Endothelial cell (in vitro differentiated cells): ENCODE measurements around the gene FCRL5. TPM values are rescaled to one million over a fixed set of nuclear protein-coding genes. Genes with fewer than 3 reads are reported as not detected.
"Not testable (repeated sequence)": the region's sequence is repeated elsewhere in the genome, so short reads cannot be mapped to it uniquely, and the experiment has no call there.

Source experiments
- DNase-seq: peaks from one replicate; pipeline ENCODE4 v3.0.0; 2021; ENCODE audit warnings: low spot score
- H3K27ac Mint-ChIP-seq: one replicate; pipeline ENCODE4 v1.8.0; 2021; ENCODE audit warnings: mixed read lengths, inconsistent platforms; ENCODE audit not compliant: unreplicated experiment
- H3K27me3 Mint-ChIP-seq: one replicate; pipeline ENCODE4 v1.8.0; 2021; ENCODE audit warnings: mild to moderate bottlenecking, moderate library complexity, mixed read lengths, inconsistent platforms; ENCODE audit not compliant: unreplicated experiment
- H3K36me3 Mint-ChIP-seq: one replicate; pipeline ENCODE4 v1.8.0; 2021; ENCODE audit warnings: mild to moderate bottlenecking, low read depth, mixed read lengths, inconsistent platforms; ENCODE audit not compliant: unreplicated experiment
- H3K4me1 Mint-ChIP-seq: one replicate; pipeline ENCODE4 v1.8.0; 2021; ENCODE audit warnings: mild to moderate bottlenecking, mixed read lengths, inconsistent platforms; ENCODE audit not compliant: unreplicated experiment
- H3K4me3 Mint-ChIP-seq: one replicate; pipeline ENCODE4 v1.8.0; 2021; ENCODE audit warnings: mild to moderate bottlenecking, mixed read lengths, inconsistent platforms; ENCODE audit not compliant: unreplicated experiment
- H3K9me3 Mint-ChIP-seq: one replicate; pipeline ENCODE4 v1.8.0; 2021; ENCODE audit warnings: mixed read lengths, inconsistent platforms; ENCODE audit not compliant: unreplicated experiment
- total RNA-seq: library from RNA; stranded (reverse); fragmentation: NEBNext Ultra II Directional; extraction: Animal tissue kit (Norgen Biotek cat#: 25700); gene quantifications from one replicate; pipeline ENCODE4 v1.2.1, GENCODE V29; 2021; ENCODE audit not compliant: unreplicated experiment
- TF ChIP-seq, protein P1 (sequence below): fragments of 200-600 bp; sonication (generic); IDR thresholded peaks from one replicate; pipeline ENCODE4 v1.5.0; 2021; ENCODE audit warnings: antibody characterized with exemption; ENCODE audit not compliant: unreplicated experiment

Gene FCRL5
- total RNA-seq, 1 donor from 2014 or later, result not detected

DNA sequence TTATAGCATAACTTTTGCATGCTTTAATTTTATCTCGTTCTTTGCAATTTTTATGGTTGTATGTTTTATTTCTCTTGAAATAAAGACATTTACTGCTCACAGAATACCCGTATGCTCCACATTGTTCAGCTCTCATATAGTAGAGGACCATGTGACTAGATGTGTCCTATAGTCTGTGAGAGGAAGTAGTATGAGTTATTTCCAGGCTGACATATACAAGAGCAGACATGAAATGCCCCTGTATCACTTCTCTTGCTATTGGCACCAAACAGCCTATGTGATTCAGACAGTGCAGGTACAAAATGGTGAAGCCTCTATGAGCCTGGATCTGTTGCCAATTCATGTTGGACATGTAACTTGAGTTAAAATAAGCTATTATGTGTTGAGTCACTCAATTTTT, 5.8 kb upstream of the FCRL5 start:
- H3K27ac Mint-ChIP-seq, result no peak overlapping the region
- DNase-seq, result no peak
- TF ChIP-seq, protein P1, sequence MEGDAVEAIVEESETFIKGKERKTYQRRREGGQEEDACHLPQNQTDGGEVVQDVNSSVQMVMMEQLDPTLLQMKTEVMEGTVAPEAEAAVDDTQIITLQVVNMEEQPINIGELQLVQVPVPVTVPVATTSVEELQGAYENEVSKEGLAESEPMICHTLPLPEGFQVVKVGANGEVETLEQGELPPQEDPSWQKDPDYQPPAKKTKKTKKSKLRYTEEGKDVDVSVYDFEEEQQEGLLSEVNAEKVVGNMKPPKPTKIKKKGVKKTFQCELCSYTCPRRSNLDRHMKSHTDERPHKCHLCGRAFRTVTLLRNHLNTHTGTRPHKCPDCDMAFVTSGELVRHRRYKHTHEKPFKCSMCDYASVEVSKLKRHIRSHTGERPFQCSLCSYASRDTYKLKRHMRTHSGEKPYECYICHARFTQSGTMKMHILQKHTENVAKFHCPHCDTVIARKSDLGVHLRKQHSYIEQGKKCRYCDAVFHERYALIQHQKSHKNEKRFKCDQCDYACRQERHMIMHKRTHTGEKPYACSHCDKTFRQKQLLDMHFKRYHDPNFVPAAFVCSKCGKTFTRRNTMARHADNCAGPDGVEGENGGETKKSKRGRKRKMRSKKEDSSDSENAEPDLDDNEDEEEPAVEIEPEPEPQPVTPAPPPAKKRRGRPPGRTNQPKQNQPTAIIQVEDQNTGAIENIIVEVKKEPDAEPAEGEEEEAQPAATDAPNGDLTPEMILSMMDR, result no peak
- H3K4me3 Mint-ChIP-seq, result no peak overlapping the region
- H3K27me3 Mint-ChIP-seq, result no peaks in the 10 kb centered on the region
- H3K9me3 Mint-ChIP-seq, result no peaks in the 10 kb centered on the region
- no peaks in the 10 kb centered on the region for H3K4me1 Mint-ChIP-seq
- H3K36me3 Mint-ChIP-seq, result no peaks in the 10 kb centered on the region

DNA sequence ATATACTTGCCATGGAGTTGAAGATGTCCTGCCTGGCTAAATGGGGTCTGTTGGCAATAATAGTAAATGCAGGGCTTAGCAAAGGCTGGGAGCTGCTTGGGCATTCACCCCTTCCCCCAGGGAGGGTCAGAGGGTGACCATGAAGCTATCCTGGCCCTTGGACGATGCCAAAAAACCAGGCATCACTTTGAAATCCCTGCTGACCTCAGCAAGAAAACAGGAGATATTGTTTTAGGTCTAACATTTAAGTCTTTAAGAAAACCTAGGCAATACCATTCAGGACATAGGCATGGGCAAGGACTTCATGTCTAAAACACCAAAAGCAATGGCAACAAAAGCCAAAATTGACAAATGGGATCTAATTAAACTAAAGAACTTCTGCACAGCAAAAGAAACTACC, 4.2 kb downstream of the FCRL5 start:
- H3K36me3 Mint-ChIP-seq, H3K4me3 Mint-ChIP-seq, H3K27me3 Mint-ChIP-seq, H3K27ac Mint-ChIP-seq, H3K9me3 Mint-ChIP-seq, H3K4me1 Mint-ChIP-seq, DNase-seq: not testable (repeated sequence)

DNA sequence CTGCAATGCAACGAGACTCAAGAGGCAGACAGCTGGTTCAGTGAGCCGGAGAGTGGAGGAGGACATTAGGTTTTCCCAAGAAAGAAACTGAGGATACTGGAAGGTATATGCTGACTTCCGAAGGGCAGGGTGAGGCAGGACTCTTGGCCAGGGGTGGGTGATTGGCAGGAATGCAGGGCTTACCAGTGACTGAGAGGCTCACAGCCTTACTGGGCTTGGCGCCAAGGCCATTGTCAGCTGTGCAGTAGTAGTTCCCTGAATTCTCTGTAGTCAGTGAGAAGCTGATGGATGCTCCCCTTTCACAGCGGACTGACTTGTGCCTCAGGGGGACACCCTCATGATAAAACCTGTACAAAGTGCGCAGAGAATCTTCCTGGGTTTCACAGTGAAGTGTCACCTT, 9.6 kb downstream of the FCRL5 start:
- Mint-ChIP-seq H3K9me3 (no peaks in the 10 kb centered on the region), H3K4me3 (no peak overlapping the region), H3K36me3 (no peaks in the 10 kb centered on the region), H3K27me3 (no peaks in the 10 kb centered on the region), H3K27ac (no peak overlapping the region), H3K4me1 (peaks cover 10% of the 10 kb centered on the region)
- DNase-seq, result no peak
- TF ChIP-seq, protein P1, result no peak

DNA sequence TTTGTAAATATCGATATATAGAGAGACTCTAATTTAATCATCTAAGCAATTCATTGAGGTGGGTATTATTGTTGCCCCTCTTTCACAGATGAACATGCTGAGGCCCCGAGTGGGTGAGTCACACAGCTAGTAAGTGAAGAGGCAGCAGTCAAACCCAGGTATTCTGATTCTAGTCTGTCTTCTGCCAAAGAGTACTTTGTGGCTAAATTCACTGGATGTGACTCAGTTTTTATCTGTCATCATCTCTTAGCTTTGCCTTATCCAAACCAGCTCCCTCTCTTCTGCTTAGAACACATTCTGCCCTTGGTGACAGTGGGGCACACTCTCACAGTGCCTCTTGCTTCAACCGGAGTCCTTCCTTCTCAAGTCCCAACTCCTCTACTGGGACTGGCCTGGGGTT, 11.5 kb downstream of the FCRL5 start:
- Mint-ChIP-seq H3K4me3 (no peak overlapping the region), H3K36me3 (no peaks in the 10 kb centered on the region), H3K27ac (no peak overlapping the region), H3K4me1 (peaks cover 10% of the 10 kb centered on the region), H3K9me3 (no peaks in the 10 kb centered on the region), H3K27me3 (no peaks in the 10 kb centered on the region)
- TF ChIP-seq, protein P1, result no peak
- no peak for DNase-seq

DNA sequence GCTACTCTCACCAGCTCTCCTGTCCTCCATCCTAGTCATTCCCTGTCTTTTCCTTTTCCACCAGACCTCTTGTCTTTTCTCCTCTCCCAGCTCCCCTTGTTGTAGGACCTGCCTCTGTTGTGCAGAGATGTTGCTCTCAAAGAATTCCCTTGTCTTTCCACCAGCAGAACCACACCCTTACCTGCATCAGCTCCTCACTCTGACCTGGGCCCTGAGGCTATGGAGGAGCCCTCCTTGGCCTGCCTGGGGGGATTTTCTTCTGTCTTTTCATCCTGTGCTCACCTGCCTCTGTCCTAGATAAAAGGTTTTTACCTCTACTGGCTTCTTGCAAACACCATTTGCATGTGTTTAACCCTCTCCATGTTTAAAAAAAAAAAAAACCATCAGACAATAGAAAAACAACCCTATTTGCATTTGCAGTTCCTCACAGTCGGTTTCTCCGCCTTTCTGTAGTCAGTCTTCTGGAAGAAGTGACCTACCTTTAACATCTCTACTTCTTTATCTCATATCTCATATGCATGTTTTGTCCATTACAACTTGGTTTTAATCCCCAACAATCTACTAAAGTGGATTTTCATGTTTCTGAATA, 12.1 kb downstream of the FCRL5 start:
- no peak overlapping the region for H3K4me3 Mint-ChIP-seq
- H3K36me3 Mint-ChIP-seq, result no peaks in the 10 kb centered on the region
- H3K4me1 Mint-ChIP-seq, result peaks cover 10% of the 10 kb centered on the region
- TF ChIP-seq, protein P1, result no peak
- no peaks in the 10 kb centered on the region for H3K27me3 Mint-ChIP-seq
- H3K27ac Mint-ChIP-seq, result no peak overlapping the region
- no peaks in the 10 kb centered on the region for H3K9me3 Mint-ChIP-seq
- no peak for DNase-seq

DNA sequence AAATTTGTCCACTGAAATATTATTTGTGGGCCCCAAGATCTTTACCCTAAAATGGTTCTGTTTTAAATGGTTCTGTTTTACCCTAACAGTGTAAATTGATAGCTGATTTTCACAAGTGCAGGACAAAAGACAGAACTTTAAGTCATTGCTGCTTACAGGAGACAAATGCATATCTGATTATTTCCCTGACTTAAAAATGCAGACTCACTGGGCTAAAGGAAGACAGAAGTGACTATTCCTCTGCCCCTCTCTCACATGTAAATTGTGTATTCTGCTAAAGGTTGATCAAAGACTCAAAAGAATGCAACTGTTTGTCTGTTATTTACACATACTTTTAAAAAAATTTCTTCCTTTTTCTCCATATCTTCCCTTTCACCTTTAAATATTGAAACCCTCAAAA, 12.7 kb downstream of the FCRL5 start:
- TF ChIP-seq, protein P1, result no peak
- Mint-ChIP-seq H3K4me1 (peaks cover 8% of the 10 kb centered on the region), H3K36me3 (no peaks in the 10 kb centered on the region), H3K27ac (no peak overlapping the region), H3K9me3 (no peaks in the 10 kb centered on the region), H3K4me3 (no peak overlapping the region), H3K27me3 (no peaks in the 10 kb centered on the region)
- DNase-seq, result no peak
